ENCODE data around the gene CHCHD3. TPM values are rescaled to one million over a fixed set of nuclear protein-coding genes. Genes with fewer than 3 reads are reported as not detected.

The CHCHD3 gene
- total RNA-seq, 1 experiment from 2014 or later = 114 TPM

DNA sequence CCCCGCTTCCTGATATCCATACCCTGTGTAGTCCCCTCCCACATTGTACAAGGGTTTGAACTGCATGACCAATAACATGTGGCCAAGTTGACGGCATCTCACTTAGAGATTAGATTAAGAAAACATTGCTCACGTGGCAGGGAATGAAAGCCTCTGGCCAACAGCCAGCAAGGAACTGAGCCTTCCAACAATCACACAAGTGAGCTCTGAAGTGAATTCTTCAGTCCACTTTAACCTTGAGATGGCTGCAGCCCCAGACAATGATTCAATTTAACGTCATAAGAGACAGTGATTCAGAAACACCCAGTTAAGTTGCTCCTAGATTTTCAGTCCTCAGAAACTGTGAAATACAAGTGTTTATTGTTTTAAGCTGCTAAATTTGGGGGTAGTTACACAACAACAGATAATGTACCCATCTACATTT, 339.7 kb downstream of the CHCHD3 start (continued):
- TF ChIP-seq, protein P1, sequence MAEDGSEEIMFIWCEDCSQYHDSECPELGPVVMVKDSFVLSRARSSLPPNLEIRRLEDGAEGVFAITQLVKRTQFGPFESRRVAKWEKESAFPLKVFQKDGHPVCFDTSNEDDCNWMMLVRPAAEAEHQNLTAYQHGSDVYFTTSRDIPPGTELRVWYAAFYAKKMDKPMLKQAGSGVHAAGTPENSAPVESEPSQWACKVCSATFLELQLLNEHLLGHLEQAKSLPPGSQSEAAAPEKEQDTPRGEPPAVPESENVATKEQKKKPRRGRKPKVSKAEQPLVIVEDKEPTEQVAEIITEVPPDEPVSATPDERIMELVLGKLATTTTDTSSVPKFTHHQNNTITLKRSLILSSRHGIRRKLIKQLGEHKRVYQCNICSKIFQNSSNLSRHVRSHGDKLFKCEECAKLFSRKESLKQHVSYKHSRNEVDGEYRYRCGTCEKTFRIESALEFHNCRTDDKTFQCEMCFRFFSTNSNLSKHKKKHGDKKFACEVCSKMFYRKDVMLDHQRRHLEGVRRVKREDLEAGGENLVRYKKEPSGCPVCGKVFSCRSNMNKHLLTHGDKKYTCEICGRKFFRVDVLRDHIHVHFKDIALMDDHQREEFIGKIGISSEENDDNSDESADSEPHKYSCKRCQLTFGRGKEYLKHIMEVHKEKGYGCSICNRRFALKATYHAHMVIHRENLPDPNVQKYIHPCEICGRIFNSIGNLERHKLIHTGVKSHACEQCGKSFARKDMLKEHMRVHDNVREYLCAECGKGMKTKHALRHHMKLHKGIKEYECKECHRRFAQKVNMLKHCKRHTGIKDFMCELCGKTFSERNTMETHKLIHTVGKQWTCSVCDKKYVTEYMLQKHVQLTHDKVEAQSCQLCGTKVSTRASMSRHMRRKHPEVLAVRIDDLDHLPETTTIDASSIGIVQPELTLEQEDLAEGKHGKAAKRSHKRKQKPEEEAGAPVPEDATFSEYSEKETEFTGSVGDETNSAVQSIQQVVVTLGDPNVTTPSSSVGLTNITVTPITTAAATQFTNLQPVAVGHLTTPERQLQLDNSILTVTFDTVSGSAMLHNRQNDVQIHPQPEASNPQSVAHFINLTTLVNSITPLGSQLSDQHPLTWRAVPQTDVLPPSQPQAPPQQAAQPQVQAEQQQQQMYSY (CRISPR knock-in tag; IDR thresholded peaks at IDR 0.05) = no peak
- TF ChIP-seq TP53 (CRISPR knock-in tag; IDR thresholded peaks at IDR 0.05) (no peak), ZNF232 (CRISPR knock-in tag; IDR thresholded peaks at IDR 0.05) (no peak)
- TF ChIP-seq, protein P2, sequence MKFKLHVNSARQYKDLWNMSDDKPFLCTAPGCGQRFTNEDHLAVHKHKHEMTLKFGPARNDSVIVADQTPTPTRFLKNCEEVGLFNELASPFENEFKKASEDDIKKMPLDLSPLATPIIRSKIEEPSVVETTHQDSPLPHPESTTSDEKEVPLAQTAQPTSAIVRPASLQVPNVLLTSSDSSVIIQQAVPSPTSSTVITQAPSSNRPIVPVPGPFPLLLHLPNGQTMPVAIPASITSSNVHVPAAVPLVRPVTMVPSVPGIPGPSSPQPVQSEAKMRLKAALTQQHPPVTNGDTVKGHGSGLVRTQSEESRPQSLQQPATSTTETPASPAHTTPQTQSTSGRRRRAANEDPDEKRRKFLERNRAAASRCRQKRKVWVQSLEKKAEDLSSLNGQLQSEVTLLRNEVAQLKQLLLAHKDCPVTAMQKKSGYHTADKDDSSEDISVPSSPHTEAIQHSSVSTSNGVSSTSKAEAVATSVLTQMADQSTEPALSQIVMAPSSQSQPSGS (CRISPR knock-in tag; IDR thresholded peaks at IDR 0.05; ENCODE audit: borderline replicate concordance, low read depth) = no peak

DNA sequence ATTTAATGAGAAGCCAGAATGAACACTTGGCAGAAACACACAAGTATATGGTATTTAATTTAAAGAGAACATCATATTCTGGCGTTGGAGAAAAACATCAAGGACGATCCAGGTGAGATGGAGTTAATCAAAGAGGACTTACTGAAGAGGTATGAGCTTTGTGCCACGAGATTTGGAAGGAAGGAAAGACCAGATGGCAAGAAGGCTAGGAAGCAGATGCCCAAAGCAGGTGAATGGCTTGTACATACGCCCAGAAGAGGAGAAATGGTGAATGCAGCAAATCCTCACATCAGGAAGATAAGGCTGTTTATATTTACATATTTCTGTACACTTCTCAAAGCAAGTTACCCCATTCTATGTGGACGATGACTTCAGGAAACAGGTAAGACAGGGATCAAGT, 341.7 kb downstream of the CHCHD3 start:
- POLR2A ChIA-PET = no interaction called here
- TF ChIP-seq, protein P3, sequence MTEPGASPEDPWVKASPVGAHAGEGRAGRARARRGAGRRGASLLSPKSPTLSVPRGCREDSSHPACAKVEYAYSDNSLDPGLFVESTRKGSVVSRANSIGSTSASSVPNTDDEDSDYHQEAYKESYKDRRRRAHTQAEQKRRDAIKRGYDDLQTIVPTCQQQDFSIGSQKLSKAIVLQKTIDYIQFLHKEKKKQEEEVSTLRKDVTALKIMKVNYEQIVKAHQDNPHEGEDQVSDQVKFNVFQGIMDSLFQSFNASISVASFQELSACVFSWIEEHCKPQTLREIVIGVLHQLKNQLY (CRISPR knock-in tag; IDR thresholded peaks at IDR 0.05) = no peak
- TF ChIP-seq ZNF416 (CRISPR knock-in tag; IDR thresholded peaks at IDR 0.05) (no peak), ZNF423 (CRISPR knock-in tag; IDR thresholded peaks at IDR 0.05) (no peak), GABPB1 (CRISPR knock-in tag; IDR thresholded peaks at IDR 0.05) (no peak), JUN (CRISPR knock-in tag; IDR thresholded peaks at IDR 0.05) (no peak), IRF2 (CRISPR knock-in tag; IDR thresholded peaks at IDR 0.05; ENCODE audit: borderline replicate concordance, low read depth) (no peak), NFATC4 (CRISPR knock-in tag; IDR thresholded peaks at IDR 0.05) (no peak), SOX15 (CRISPR knock-in tag; IDR thresholded peaks at IDR 0.05) (no peak), FOXJ3 (CRISPR knock-in tag; IDR thresholded peaks at IDR 0.05; ENCODE audit: borderline replicate concordance) (no peak), MXD4 (CRISPR knock-in tag; IDR thresholded peaks at IDR 0.05; ENCODE audit: borderline replicate concordance) (no peak), TCF7 (CRISPR knock-in tag; IDR thresholded peaks at IDR 0.05; ENCODE audit: low read depth) (no peak), FOXK1 (CRISPR knock-in tag; IDR thresholded peaks at IDR 0.05) (no peak)
- TF ChIP-seq, protein P4, sequence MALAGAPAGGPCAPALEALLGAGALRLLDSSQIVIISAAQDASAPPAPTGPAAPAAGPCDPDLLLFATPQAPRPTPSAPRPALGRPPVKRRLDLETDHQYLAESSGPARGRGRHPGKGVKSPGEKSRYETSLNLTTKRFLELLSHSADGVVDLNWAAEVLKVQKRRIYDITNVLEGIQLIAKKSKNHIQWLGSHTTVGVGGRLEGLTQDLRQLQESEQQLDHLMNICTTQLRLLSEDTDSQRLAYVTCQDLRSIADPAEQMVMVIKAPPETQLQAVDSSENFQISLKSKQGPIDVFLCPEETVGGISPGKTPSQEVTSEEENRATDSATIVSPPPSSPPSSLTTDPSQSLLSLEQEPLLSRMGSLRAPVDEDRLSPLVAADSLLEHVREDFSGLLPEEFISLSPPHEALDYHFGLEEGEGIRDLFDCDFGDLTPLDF (CRISPR knock-in tag; IDR thresholded peaks at IDR 0.05) = no peak
- TF ChIP-seq, protein P5, sequence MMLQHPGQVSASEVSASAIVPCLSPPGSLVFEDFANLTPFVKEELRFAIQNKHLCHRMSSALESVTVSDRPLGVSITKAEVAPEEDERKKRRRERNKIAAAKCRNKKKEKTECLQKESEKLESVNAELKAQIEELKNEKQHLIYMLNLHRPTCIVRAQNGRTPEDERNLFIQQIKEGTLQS (CRISPR knock-in tag; conservative IDR thresholded peaks at IDR 0.05) = no peak
- TF ChIP-seq, protein P6, sequence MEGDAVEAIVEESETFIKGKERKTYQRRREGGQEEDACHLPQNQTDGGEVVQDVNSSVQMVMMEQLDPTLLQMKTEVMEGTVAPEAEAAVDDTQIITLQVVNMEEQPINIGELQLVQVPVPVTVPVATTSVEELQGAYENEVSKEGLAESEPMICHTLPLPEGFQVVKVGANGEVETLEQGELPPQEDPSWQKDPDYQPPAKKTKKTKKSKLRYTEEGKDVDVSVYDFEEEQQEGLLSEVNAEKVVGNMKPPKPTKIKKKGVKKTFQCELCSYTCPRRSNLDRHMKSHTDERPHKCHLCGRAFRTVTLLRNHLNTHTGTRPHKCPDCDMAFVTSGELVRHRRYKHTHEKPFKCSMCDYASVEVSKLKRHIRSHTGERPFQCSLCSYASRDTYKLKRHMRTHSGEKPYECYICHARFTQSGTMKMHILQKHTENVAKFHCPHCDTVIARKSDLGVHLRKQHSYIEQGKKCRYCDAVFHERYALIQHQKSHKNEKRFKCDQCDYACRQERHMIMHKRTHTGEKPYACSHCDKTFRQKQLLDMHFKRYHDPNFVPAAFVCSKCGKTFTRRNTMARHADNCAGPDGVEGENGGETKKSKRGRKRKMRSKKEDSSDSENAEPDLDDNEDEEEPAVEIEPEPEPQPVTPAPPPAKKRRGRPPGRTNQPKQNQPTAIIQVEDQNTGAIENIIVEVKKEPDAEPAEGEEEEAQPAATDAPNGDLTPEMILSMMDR (IDR thresholded peaks at IDR 0.05) = no peak
- TF ChIP-seq, protein P7, sequence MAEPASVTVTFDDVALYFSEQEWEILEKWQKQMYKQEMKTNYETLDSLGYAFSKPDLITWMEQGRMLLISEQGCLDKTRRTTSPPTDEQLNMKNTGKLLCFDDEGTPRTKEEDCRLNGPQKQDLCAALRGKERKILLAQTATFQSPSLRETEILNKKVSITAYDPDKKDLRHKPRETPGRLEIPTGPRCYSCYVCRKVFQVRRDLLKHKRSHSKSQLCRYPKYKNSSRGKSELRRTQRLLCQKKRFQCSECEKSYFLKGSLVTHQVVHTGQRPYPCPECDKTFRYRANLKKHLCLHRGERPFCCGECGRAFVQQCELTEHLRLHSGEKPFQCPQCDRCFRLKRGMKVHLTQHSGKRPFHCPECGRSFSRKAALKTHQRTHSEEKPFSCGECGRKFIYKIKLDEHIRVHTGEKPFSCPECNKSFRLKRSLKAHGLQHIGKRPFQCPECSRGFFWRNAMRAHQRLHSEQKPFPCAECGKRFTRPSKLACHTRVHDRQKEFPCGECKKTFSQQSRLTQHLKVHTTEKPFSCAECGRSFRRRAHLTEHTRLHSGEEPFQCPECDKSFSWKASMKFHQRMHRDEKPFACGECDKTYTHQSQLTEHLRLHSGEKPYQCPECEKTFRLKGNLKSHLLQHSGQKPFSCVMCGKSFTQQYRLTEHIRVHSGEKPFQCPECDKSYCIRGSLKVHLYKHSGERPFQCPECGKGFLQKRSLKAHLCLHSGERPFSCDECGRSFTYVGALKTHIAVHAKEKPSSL (CRISPR knock-in tag; conservative IDR thresholded peaks at IDR 0.05) = no peak
- TF ChIP-seq, protein P8, sequence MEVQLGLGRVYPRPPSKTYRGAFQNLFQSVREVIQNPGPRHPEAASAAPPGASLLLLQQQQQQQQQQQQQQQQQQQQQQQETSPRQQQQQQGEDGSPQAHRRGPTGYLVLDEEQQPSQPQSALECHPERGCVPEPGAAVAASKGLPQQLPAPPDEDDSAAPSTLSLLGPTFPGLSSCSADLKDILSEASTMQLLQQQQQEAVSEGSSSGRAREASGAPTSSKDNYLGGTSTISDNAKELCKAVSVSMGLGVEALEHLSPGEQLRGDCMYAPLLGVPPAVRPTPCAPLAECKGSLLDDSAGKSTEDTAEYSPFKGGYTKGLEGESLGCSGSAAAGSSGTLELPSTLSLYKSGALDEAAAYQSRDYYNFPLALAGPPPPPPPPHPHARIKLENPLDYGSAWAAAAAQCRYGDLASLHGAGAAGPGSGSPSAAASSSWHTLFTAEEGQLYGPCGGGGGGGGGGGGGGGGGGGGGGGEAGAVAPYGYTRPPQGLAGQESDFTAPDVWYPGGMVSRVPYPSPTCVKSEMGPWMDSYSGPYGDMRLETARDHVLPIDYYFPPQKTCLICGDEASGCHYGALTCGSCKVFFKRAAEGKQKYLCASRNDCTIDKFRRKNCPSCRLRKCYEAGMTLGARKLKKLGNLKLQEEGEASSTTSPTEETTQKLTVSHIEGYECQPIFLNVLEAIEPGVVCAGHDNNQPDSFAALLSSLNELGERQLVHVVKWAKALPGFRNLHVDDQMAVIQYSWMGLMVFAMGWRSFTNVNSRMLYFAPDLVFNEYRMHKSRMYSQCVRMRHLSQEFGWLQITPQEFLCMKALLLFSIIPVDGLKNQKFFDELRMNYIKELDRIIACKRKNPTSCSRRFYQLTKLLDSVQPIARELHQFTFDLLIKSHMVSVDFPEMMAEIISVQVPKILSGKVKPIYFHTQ (CRISPR knock-in tag; IDR thresholded peaks at IDR 0.05) = no peak

More for the DNA sequence above, 341.7 kb downstream of the CHCHD3 start:
- Mint-ChIP-seq H3K4me1 (no peaks in the 10 kb centered on the region), H3K4me3 (no peak overlapping the region), H3K9me3 (peaks cover 17% of the 10 kb centered on the region), H3K27me3 (ENCODE audit: low read depth) (peaks cover 3% of the 10 kb centered on the region), H3K36me3 (peaks cover 13% of the 10 kb centered on the region), H3K27ac (no peak overlapping the region)
- CTCF ChIA-PET = no interaction called here
- ATAC-seq = no peak
- no peak for DNase-seq (ENCODE audit: low spot score)

Measured in WTC11 (cell line).